Cardiac muscle cell (in vitro differentiated cells and primary cell): Measurements from ENCODE around the gene CREB1. TPM values are rescaled to one million over a fixed set of nuclear protein-coding genes. Genes with fewer than 3 reads are reported as not detected.
A peak's percentile ranks its signal among the peaks of the same experiment; 100 is the strongest.

ENCODE experiments used
- DNase-seq, 2 donors: peaks; one replicate each; pipeline versions ENCODE4 v3.0.0 to v3.0.0-alpha.2; 2010 to 2017; ENCODE audit warnings: low read depth in 1 of 2, low spot score in 1 of 2
- H3K27ac ChIP-seq: fragments of 200-600 bp; sonication (generic); 2 replicates; pipeline ENCODE4 v1.5.1; 2016
- H3K27me3 ChIP-seq: fragments of 200-600 bp; sonication (generic); 2 replicates; pipeline ENCODE4 v1.6.0; 2016; ENCODE audit warnings: control low read depth
- H3K36me3 ChIP-seq: fragments of 200-600 bp; sonication (generic); 2 replicates; pipeline ENCODE4 v1.5.1; 2016; ENCODE audit warnings: control low read depth
- H3K4me1 ChIP-seq: fragments of 200-600 bp; sonication (generic); 2 replicates; pipeline ENCODE4 v1.8.1; 2017; ENCODE audit warnings: low read depth, mild to moderate bottlenecking, mixed run types
- H3K4me3 ChIP-seq: fragments of 200-600 bp; sonication (generic); 2 replicates; pipeline ENCODE4 v1.5.1; 2016; ENCODE audit warnings: mild to moderate bottlenecking
- H3K9me3 ChIP-seq: fragments of 200-600 bp; sonication (generic); 2 replicates; pipeline ENCODE4 v1.5.1; 2017; ENCODE audit warnings: low read depth, mild to moderate bottlenecking, control low read depth
- polyA plus RNA-seq: library from polyadenylated mRNA; unstranded; fragments of >200 nt; fragmentation: Nextera tagmentation; extraction: Ambion mirVana; gene quantifications from 2 replicates; pipeline ENCODE4 v1.2.1, GENCODE V29; 2016
- total RNA-seq: library from RNA; depleted of rRNA; stranded (reverse); fragments of >200 nt; gene quantifications from 2 replicates; pipeline ENCODE4 v1.2.3, GENCODE V29; 2016
- TF ChIP-seq, protein P1 (sequence below): IDR thresholded peaks from 2 replicates; pipeline ENCODE4 v1.5.1; 2012; ENCODE audit warnings: low read depth, mild to moderate bottlenecking, low read length

The CREB1 gene
- total RNA-seq, result 24.1 and 48.9 TPM in 2 replicates
- polyA plus RNA-seq, result 31.9 and 54.0 TPM in 2 replicates

DNA sequence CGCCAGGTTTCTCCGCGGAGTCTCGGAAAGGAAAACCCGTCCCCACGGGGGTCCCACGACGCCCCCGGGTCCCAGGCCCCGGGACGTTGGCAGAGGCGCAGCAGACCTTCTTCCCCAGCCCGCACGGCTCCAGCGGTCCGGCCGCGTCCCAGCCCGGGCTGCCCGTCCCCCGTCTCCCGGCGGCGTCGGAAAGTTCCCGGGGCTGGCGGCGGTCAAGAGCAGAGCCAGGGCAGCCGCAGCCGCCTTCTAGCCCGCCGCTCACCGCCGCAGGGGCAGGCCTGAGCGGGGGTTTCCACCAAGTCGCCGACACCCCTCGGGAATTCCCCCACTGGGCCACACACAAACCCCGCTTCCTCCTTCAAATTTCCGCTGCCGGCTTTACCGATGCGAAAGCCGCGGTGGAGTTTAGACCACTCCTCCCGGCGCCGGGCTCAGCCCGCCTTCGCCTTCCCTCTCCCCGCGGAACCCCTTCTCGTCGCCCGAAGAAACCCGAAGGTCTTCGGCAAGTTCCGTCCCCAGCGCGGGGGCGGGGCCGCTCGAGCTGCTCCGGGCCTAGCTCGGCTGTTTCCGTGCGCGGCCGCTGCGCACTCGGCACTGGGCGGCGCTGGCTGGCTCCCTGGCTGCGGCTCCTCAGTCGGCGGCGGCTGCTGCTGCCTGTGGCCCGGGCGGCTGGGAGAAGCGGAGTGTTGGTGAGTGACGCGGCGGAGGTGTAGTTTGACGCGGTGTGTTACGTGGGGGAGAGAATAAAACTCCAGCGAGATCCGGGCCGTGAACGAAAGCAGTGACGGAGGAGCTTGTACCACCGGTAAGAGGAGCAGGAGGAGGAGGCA, at the start of gene CREB1:
Gene CREB1 (plus strand): TSS at position 633 of the 830 bp plus-strand sequence. CDS start 25,674 bp downstream, outside the sequence.
- Histone ChIP-seq H3K27ac (peak within 1 kb of the TSS; percentile 100), H3K27me3 (no peaks in the 10 kb centered on the region), H3K4me1 (peaks cover 14% of the 10 kb centered on the region), H3K4me3 (peak within 1 kb of the TSS; percentile 96), H3K36me3 (no peaks in the 10 kb centered on the region), H3K9me3 (no peaks in the 10 kb centered on the region)
- TF ChIP-seq, protein P1, sequence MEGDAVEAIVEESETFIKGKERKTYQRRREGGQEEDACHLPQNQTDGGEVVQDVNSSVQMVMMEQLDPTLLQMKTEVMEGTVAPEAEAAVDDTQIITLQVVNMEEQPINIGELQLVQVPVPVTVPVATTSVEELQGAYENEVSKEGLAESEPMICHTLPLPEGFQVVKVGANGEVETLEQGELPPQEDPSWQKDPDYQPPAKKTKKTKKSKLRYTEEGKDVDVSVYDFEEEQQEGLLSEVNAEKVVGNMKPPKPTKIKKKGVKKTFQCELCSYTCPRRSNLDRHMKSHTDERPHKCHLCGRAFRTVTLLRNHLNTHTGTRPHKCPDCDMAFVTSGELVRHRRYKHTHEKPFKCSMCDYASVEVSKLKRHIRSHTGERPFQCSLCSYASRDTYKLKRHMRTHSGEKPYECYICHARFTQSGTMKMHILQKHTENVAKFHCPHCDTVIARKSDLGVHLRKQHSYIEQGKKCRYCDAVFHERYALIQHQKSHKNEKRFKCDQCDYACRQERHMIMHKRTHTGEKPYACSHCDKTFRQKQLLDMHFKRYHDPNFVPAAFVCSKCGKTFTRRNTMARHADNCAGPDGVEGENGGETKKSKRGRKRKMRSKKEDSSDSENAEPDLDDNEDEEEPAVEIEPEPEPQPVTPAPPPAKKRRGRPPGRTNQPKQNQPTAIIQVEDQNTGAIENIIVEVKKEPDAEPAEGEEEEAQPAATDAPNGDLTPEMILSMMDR, result no peak
- peak; percentile 98 to 99 for DNase-seq

DNA sequence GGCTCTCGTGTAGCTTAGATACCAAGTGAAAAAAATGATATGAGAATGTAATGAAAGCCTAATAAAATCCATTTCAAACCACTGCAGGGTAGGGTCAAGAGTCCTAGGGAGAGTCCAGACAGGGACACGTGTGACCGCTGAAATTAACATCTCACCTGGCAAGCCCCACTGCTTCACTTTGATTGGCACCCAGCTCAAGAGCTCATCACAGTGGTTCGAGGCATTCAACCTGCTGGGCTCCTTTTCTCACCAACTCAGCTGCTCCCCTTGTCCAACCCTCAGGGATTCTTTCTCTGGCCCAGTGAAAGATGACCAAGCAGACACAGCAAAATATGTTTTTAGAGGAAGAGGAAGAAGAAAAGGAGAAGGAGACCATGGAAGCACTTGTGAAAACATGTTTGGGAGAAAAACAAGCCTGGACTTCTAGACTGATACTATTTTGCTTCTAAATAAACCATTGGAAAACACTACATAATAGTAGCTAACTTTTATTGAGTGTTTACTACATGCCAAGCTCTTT, 49.2 kb upstream of the CREB1 start:
- no peak overlapping the region for H3K4me3 ChIP-seq
- TF ChIP-seq, protein P1, result no peak
- H3K27ac ChIP-seq, result no peak overlapping the region
- peaks cover 23% of the 10 kb centered on the region for H3K4me1 ChIP-seq
- H3K9me3 ChIP-seq, result no peaks in the 10 kb centered on the region
- DNase-seq, result no peak
- no peaks in the 10 kb centered on the region for H3K36me3 ChIP-seq
- H3K27me3 ChIP-seq, result no peaks in the 10 kb centered on the region

DNA sequence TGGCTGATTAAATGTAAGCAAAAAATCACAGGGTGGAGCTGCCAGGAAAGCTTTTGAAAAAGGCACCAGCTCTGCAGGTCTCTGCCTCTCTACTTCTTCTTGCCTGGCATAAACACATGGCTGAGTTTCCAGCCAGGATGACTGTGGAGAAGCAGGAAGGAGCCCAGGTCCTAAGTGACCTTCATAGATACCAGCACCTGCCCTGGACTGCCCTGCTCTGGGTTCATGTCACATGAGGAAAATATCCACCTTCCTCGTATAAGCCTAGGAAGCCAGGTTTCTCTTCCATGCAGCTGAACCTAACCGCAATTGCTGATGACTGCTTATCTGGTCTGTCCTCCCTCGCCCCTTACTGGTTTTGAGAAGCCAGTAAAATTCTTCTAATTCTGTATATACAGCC, 47.8 kb upstream of the CREB1 start:
- Histone ChIP-seq H3K4me1 (peaks cover 23% of the 10 kb centered on the region), H3K9me3 (no peaks in the 10 kb centered on the region), H3K36me3 (no peaks in the 10 kb centered on the region), H3K27me3 (no peaks in the 10 kb centered on the region), H3K4me3 (no peak overlapping the region), H3K27ac (no peak overlapping the region)
- no peak for DNase-seq
- TF ChIP-seq, protein P1, result no peak

DNA sequence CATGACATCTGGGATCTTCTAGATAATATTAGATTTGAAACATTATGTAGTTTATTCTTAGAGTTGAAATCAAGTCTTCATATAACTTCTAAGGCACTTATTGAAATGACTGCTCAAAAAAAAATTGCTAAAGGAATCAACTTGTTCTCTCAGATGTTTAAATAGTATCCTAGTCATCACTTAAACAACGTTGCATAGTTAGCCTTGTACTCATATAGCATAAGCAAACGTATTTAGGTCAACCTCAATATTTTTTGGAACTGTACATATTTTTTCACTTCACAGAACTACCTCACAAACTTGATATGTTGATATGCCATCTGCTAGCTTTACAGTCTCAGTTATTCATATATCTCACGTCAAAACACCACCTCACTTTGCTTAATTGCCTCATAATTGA, 47.1 kb upstream of the CREB1 start:
- H3K27me3 ChIP-seq, result no peaks in the 10 kb centered on the region
- TF ChIP-seq, protein P1, result no peak
- no peak overlapping the region for H3K27ac ChIP-seq
- DNase-seq, result no peak
- H3K4me3 ChIP-seq, result no peak overlapping the region
- H3K36me3 ChIP-seq, result no peaks in the 10 kb centered on the region
- peaks cover 23% of the 10 kb centered on the region for H3K4me1 ChIP-seq
- no peaks in the 10 kb centered on the region for H3K9me3 ChIP-seq

DNA sequence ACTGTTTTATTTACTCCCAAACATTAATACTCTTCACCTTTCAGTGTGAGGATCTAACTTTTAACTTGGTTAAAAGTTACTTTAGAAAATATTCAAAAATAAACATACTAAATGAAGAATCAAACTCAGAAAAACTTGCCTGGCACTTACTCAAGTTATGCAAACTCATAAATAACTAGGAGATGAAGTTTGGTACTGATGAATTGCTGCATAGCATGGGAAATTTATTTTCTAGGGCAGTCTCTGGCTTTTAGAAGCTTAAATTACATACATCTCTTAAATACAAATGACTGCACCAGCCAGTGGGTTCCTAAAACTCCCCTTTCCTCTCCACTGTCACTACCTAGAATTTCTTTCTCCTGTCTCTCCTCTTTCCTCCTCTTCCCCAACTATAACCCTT, 46.7 kb upstream of the CREB1 start:
- no peak overlapping the region for H3K4me3 ChIP-seq
- TF ChIP-seq, protein P1, result no peak
- H3K27ac ChIP-seq, result no peak overlapping the region
- no peaks in the 10 kb centered on the region for H3K27me3 ChIP-seq
- H3K9me3 ChIP-seq, result no peaks in the 10 kb centered on the region
- no peak for DNase-seq
- peaks cover 23% of the 10 kb centered on the region for H3K4me1 ChIP-seq
- no peaks in the 10 kb centered on the region for H3K36me3 ChIP-seq
